IPS-NIHi7 (cell line): ENCODE measurements around the gene ACP7.
"Not testable (repeated sequence)": the region's sequence is repeated elsewhere in the genome, so short reads cannot be mapped to it uniquely, and the experiment has no call there.

Source experiments
- DNase-seq: peaks from one replicate; pipeline ENCODE4 v3.0.0; 2012; ENCODE audit warnings: mixed read lengths; ENCODE audit errors: extremely low spot score

Gene ACP7

DNA sequence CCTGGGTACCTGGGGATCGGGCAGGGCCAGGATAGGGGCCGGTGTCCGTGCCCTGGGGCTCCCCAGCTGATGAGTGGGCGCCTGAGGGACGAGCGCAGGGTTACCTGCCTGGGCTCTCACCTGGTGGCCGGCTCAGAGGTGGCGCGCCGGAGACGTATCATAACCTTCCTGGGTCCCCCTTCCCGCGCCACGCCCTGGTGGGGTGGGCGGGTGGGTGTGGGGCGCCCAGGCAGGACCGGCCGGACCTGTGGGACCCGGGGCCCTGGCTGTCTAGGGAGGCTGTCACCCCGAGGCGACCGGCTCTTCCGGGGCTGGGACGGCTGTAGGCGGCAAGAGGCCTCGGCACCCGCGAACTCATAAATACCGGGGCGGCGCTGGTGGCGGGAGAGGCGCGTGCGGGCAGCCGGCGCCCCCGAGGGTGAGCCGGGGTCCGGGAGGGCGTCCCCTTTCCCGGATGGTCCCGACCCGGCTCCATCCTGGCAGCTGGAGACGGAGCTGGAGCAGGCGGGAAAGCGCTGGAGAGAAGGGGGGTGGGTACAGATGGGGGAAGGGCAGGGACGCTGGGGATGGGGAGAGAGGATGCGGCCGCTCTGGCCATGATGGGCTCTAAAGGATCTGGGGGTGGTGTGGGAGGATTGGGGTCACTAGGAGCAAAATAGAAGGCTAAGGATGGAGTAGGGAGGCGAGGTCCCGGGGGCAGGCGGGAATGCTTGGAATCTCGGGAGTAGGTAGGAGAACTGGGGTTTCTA, at the start of gene ACP7:
Gene ACP7, plus strand, starts transcription at position 386 of the 749 bp plus-strand sequence. CDS start 902 bp downstream, outside the sequence.
- DNase-seq, result peak; percentile 47

GRCh38 chr19:39036581-39036980, 47.6 kb upstream of the ACP7 start:
- no peak for DNase-seq

DNA sequence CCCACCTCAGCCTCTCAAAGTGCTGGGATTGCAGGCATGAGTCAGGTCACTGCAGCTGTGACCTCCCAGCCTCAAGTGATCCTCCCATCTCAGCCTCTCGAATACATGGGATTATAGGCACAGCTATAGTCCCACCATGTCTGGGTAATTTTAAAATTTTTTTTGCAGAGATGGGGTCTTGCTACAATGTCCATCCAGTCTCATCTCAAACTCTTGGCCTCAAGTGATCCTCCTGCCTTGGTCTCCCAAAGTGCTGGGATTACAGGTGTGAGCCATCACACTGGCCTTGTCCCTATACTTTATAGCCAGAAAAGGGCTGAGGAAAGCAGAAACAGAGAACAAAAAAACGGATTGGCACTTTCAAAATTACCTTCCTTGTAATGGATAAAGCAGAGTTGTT, 47.0 kb upstream of the ACP7 start:
- no peak for DNase-seq

GRCh38 chr19:39038098-39038497, 46.1 kb upstream of the ACP7 start:
- peak; percentile 87 for DNase-seq

GRCh38 chr19:39045506-39045905, 38.7 kb upstream of the ACP7 start:
- no peak for DNase-seq

DNA sequence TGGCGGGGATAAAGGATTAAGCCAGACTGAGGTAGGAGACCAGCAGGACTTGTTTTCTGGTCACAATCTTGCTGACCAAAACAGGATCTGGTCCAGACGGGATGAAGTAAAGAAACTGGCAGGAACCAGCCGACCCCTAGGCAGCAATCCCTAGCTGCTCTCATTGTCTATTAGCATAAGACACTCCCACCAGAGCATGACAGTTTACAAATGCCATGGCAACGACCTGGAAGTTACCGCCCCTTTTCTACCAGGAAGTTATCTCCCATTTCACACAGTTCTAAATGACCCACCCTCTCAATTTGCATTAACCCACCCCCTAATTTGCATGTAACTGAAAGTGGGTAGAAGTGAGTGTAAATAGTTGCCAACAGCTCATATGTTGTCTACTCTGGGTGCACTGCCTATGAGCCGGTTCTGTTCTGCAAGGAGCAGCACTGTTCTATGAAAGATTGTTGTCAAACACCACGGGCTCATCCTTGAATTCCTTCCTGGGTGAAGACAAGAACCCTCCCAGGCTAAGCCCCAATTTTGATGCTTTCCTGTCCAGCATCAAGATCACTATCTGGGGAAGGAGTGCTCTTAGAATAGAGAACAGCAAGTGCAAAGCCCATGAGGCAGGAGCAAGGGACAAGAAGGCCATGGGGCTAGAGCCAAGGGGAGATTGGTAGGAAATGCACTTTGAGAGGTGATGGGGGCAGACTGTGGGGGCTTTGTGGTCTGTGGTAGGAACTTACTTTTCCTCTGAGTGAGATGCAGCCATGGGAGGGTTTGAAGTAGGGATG, 37.9 kb upstream of the ACP7 start:
- DNase-seq, result no peak

DNA sequence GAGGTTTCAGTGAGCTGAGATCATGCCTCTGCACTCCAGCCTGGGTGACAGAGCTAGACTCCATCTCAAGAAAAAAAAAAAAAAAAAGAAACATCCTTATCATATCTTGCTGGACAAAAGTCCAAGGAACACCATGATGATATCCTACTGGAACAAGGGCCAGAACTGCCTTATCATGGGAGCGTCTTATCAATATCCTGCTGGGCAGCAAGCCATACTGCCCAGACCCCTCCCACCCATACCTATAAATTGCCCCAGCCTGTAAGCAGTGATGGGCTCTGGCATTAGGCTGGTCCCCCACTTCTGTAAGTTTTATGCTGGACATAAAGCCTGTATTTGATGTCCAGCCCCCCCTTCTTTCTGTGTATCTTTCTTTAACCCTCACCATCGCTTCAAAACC, 37.1 kb upstream of the ACP7 start:
- DNase-seq, result no peak

DNA sequence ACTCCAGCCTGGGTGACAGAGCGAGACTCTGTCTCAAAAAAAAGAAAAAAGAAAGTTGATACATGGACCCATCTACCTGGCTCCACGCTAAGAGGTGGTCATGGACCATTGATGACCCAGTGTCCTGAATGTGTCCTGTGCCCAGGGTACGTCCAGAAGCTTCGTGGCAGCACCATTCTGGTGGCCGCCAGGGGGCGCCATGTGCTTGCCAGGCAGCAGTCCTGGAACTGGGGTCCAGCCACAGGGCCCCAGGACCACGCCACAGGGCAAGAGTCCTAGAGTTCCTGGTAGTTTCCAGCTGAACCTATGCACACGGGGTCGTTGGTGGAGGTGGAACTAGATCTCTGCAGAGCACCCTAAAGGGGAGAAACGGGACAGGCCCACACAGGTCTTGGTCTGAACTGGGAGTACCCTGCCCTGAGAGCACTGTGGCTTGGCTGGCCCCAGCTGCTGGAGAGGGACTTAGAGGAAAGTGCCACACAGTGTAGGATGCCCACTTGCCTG, 31.9 kb upstream of the ACP7 start:
- peak; percentile 85 for DNase-seq

DNA sequence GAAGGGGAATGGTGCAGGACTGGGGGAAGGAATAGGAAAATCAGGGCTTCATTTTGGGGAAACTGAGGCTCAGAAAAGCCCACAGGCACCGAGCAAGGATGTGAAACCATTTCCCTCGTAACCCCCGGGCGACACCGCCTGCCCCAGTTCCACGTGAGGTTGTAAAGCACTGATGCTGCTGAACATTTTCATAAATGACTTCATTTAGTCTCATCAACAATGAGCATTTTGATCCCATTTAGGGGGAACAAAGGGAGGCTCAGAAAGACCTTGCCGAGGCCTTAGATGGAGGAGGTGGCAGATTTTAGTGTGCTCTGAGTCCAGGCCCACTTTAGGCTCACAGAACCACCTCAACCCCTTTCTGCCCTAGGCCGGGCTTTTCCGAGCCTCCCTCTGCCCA, 31.3 kb upstream of the ACP7 start:
- no peak for DNase-seq

- no peak for DNase-seq
Observed at GRCh38 chr19:39053276-39054090, 30.7 kb upstream of the ACP7 start.

DNA sequence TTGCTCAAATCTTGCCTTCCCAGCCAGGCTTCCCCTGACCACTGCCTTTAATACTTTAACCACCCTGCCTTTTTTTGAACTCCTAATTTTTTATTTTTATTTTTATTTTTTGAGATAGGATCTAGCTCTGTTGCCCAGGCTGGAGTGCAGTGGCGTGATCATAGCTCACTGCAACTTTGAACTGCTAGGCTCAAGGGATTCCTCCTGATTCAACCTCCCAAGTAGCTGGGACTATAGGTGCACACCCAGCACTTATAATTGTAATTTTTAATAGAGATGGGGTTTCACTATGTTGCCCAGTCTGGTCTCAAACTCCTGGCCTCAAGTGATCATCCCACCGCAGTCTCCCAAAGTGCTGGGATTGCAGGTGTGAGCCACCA, 30.1 kb upstream of the ACP7 start:
- DNase-seq, result no peak

DNA sequence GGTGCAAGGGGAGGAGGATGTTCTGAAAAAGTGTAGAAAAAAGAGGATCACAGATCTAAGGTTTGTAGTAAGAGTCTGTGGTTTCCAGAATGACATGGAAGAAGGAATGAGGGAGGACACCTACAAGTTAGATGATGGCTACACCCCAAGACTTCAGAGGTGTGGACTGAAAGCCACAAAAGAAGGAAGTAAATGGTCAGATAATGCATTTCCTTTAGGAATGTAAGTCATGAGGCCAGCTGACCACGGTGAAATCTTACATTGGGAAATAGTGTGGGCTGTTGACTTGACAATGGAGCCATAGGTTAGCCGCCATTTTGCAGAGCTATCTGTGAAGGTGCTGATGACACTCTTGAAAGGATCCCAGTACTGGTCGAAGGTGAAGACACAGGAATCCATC, 26.6 kb upstream of the ACP7 start:
- no peak for DNase-seq

DNA sequence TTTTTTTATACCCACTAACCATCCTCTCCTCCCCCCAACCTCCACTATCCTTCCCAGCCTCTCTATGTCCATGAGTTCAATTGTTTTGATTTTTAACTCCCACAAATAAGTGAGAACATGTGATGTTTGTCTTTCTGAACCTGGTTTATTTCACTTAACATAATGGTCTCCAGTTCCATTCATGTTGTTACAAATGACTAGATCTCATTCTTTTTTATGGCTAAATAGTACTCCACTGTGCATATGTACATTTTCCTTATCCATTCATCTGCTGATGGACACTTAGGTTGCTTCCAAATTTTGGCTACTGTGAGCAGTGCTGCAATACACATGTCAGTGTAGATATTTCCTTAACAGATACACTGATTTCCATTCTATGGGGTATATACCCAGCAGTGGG, 24.9 kb upstream of the ACP7 start:
- DNase-seq, result no peak

- DNase-seq, result no peak
Observed at GRCh38 chr19:39060171-39060570, 24.0 kb upstream of the ACP7 start.

DNA sequence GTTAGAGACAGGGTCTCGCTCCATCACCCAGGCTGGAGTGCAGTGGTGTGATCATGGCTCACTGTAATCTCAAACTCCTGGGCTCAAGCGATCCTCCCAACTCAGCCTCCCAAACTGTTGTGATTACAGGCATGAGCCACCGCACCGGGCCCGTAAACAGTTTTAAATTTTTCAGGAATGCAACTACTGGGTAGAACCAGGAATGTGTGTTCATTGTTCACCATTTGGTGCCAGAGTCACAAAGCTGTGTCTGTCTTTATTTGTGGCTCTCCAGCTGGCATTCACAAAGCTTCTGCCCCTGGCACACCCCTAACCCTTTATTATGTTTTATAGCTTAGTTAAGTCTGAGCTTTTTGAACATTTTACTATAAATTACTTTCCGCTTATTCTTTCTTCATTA, 19.8 kb upstream of the ACP7 start:
- DNase-seq, result no peak

GRCh38 chr19:39065928-39066327, 18.2 kb upstream of the ACP7 start:
- no peak for DNase-seq

- no peak for DNase-seq
Observed at GRCh38 chr19:39067104-39067503, 17.1 kb upstream of the ACP7 start.

DNA sequence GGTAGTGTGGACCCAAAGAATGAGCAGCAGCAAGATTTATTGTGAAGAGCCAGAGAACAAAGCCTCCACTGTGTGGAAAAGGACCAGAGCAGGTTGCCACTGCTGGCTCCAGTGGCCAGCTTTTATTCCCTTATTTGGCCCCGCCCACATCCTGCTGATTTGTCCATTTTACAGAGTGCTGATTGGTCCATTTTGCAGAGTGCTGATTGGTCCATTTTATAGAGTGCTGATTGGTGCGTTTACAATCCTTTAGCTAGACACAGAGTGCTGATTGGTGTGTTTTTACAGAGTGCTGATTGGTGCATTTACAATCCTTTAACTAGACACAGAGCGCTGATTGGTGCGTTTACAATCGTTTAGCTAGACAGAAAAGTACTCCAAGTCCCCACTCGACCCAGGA, 15.9 kb upstream of the ACP7 start:
- DNase-seq, result not testable (repeated sequence)

- DNase-seq, result no peak
Observed at GRCh38 chr19:39070888-39071287, 13.3 kb upstream of the ACP7 start.

DNA sequence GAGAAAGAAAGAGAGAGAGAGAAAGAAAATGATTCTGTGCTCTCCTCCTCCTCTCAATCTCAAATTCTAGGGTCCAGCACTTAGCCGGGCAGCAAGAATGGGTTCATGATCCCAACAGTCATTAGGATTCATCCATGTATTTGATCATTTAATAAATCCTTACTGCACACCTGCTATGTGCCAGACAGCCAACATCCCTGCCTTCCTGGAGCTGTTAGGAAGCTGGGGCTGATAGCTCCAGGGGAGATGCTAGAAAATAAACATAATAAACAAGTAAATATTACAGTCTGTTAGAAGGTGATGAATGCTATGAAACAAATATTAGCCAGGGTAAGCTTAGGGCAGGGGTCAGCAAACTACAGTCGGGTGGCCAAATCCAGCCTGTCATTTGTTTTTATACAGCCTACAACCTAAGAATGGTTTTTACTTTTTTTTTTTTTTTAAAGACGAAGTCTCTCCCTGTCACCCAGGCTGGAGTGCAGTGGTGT, 9.9 kb upstream of the ACP7 start:
- no peak for DNase-seq

DNA sequence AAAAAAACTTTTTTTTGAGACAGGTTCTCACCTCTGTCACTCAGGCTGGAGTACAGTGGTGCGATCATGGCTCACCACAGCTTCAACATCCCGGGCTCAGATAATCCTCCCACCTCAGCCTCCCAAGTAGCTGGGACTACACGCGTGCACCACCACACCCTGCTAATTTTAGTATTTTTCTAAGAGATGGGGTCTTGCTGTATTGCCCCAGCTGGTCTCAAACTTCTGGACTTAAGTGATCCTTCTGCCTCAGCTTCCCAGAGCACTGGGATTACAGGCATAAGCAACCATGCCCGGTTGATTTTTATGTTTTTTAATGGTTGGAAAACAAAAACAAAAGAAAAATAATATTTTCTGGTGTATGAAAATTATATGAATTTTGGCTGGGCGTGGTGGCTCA, 9.2 kb upstream of the ACP7 start:
- no peak for DNase-seq

DNA sequence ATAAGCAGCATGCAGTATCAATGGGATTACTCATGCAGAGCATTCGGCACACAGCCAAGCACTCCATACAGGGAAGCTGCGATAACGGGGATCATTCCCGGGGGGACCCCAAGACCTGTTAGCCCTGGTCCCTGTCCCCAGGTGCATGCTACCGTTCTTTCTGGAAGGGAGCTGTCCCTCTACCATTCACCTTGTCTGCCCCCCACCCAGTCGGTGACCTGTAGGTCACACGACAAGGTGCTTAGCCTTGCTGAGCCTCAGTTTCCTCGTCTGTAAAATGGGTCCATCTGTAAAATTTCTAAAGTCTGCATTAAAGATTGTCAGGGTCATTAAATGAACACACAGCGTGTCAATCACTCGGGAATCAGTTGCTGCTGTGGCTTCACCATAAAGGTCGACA, 6.8 kb upstream of the ACP7 start:
- DNase-seq, result no peak
